Measurements from ENCODE around the gene PDE7B. TPM values are rescaled to one million over a fixed set of nuclear protein-coding genes. Genes with fewer than 3 reads are reported as not detected.

The PDE7B gene
- total RNA-seq, 2 experiments from 2014 or later: 0.38 to 3.5 TPM

DNA sequence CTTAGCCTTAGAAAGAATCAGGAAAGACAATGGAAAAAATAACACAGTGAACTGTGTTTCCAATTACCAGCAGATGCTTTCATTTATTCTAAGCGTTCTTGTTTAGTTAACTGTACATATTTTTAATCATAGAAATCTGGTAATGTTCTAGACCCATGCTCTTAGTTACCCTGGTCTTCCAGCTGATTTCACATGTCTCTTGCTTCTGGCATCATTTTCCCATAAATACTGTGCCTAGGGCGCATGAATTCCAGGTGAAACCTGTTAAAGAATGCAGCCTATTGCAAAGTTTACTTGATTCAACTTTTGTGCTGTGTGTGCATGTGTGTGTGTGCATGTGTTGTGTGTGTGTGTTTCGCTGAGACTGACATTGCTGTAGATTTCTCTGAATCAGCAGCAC, 178.6 kb downstream of the PDE7B start:
- Mint-ChIP-seq H3K27ac (no peak overlapping the region), H3K9me3 (ENCODE audit: low read depth) (no peaks in the 10 kb centered on the region), H3K4me3 (no peak overlapping the region), H3K36me3 (no peaks in the 10 kb centered on the region), H3K27me3 (peaks cover 12% of the 10 kb centered on the region), H3K4me1 (no peaks in the 10 kb centered on the region)
- DNase-seq (no peak), ATAC-seq (no peak)
- CTCF ChIA-PET: no interaction called here

DNA sequence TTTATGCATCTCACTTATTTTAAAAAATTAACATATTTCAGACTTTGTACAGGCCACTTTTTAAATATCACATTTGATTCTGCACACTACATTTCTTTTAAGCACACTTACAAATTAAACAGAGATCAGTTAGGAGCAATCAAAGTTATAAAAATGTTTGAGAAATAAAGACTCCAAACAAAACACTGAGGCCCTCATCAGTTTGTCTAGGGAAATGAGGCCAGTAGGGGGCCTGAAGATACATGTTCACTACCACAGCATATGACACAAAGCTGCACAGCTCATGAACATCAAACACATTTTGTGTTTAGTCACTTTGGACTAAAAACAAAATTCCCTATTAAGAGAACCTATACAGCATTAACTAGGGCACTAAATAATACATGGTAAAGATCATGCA, 180.5 kb downstream of the PDE7B start:
- no peaks in the 10 kb centered on the region for H3K9me3 Mint-ChIP-seq (ENCODE audit: low read depth)
- CTCF ChIA-PET: interaction anchor here (0.9 kb wide), 1 partner anchor 194 kb away, joined by 3 read pairs; no protein-coding TSS in a partner anchor
- no peaks in the 10 kb centered on the region for H3K36me3 Mint-ChIP-seq
- DNase-seq (no peak), ATAC-seq (no peak)
- no peak overlapping the region for H3K4me3 Mint-ChIP-seq
- no peaks in the 10 kb centered on the region for H3K4me1 Mint-ChIP-seq
- H3K27me3 Mint-ChIP-seq: peaks cover 18% of the 10 kb centered on the region
- no peak overlapping the region for H3K27ac Mint-ChIP-seq

DNA sequence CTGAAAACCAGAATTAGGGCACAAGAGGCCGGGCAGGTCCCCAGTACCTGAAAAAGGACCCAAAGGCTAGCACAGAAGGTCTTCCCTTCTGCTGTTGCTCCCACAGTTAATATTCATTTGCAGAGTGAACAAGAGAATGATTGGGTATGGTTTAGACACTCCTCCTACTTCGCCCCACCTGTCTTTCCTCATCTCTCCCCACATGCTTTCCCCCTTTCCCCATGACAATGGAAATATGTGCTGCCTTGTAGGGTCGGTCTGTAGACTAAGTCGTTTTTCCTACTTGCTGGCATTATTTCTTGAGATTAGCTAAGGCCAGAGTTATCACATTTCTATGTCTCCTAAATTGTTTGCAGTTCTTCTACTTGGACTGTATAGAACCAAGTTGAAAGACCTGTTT, 181.9 kb downstream of the PDE7B start:
- Mint-ChIP-seq H3K27me3 (peaks cover 22% of the 10 kb centered on the region), H3K4me3 (no peak overlapping the region), H3K36me3 (no peaks in the 10 kb centered on the region), H3K4me1 (peaks cover 2% of the 10 kb centered on the region), H3K27ac (no peak overlapping the region), H3K9me3 (ENCODE audit: low read depth) (no peaks in the 10 kb centered on the region)
- CTCF ChIA-PET: no interaction called here
- DNase-seq: no peak
- no peak for ATAC-seq

GRCh38 chr6:136034422-136034821, 182.9 kb downstream of the PDE7B start:
- Mint-ChIP-seq H3K27ac (no peak overlapping the region), H3K4me3 (no peak overlapping the region), H3K27me3 (peaks cover 24% of the 10 kb centered on the region), H3K36me3 (no peaks in the 10 kb centered on the region), H3K9me3 (ENCODE audit: low read depth) (no peaks in the 10 kb centered on the region), H3K4me1 (peaks cover 2% of the 10 kb centered on the region)
- ATAC-seq: no peak
- no peak for DNase-seq
- CTCF ChIA-PET: interaction anchor here (0.9 kb wide), 1 partner anchor 283 kb away, joined by 3 read pairs; no protein-coding TSS in a partner anchor

DNA sequence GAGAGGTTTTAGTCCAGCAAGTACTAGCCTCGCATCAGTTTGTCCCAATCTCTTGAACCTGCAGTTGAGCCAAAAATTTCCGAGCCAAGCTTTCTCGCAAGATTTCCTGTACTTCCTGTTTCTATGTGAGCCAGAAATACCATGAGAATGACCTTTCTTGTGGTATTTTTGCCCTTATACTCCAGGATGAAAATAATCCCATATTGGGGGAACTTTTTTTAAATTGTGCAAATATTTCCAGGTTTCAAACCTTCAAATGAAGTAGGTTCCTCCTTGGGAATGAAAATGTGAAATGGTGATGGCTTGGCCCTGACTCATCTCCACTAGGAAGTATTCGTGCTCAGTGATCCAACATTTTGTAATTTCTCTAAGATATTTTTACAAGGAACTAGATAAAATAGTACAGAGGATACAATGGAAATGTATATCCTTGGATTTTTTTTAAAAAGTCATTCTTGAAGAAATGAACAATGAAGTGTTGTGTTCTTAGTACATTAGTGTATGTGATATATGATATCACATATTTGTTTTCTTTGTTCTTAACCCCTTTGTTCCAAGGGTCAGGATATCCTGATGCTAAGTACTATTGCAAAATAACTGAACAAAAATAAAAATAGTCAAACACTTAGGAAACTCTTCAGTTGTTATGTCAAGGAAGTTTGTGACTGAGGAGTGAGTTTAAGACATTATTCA, 184.0 kb downstream of the PDE7B start:
- no peaks in the 10 kb centered on the region for H3K36me3 Mint-ChIP-seq
- peaks cover 2% of the 10 kb centered on the region for H3K4me1 Mint-ChIP-seq
- H3K27ac Mint-ChIP-seq: no peak overlapping the region
- CTCF ChIA-PET: no interaction called here
- no peak overlapping the region for H3K4me3 Mint-ChIP-seq
- DNase-seq (no peak), ATAC-seq (no peak)
- H3K9me3 Mint-ChIP-seq (ENCODE audit: low read depth): no peaks in the 10 kb centered on the region
- H3K27me3 Mint-ChIP-seq: peaks cover 29% of the 10 kb centered on the region

DNA sequence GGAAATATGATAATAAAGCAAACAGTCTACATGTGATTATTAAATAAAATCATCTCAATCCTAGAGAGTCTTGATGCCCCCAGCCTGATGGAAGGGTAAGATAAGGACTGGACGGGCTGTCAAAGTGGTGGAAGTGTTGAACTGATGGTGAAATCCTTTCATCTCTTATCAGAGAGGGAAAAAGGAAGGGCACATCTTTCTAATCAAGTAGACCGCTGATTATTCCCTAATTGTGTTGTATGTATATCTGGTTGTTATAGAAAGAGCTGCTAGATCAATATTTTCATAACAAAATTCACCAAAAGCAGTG, 184.5 kb downstream of the PDE7B start:
- H3K27me3 Mint-ChIP-seq: peaks cover 33% of the 10 kb centered on the region
- no peaks in the 10 kb centered on the region for H3K9me3 Mint-ChIP-seq (ENCODE audit: low read depth)
- CTCF ChIA-PET: no interaction called here
- H3K4me1 Mint-ChIP-seq: peaks cover 2% of the 10 kb centered on the region
- no peaks in the 10 kb centered on the region for H3K36me3 Mint-ChIP-seq
- no peak overlapping the region for H3K27ac Mint-ChIP-seq
- ATAC-seq (no peak), DNase-seq (no peak)
- no peak overlapping the region for H3K4me3 Mint-ChIP-seq

DNA sequence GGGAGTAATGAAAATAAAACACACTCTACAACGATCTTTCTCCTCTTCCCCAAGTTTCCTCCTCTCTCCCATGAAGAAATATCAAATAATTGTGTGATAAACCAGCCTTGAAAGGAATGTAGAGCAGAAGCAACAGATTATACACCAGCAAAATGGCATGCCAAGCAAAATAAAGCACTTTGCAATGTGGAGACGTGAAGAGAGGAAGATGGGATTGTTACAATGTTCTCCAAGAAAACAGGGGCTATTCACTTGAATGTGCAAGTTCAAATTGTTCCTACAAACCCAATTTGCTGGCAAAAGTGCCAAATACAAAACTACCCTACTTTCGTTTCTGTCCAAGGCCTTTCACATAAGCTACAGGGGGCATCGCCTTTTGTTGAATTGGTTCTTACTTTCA, 185.1 kb downstream of the PDE7B start:
- CTCF ChIA-PET: no interaction called here
- ATAC-seq: no peak
- no peaks in the 10 kb centered on the region for H3K9me3 Mint-ChIP-seq (ENCODE audit: low read depth)

DNA sequence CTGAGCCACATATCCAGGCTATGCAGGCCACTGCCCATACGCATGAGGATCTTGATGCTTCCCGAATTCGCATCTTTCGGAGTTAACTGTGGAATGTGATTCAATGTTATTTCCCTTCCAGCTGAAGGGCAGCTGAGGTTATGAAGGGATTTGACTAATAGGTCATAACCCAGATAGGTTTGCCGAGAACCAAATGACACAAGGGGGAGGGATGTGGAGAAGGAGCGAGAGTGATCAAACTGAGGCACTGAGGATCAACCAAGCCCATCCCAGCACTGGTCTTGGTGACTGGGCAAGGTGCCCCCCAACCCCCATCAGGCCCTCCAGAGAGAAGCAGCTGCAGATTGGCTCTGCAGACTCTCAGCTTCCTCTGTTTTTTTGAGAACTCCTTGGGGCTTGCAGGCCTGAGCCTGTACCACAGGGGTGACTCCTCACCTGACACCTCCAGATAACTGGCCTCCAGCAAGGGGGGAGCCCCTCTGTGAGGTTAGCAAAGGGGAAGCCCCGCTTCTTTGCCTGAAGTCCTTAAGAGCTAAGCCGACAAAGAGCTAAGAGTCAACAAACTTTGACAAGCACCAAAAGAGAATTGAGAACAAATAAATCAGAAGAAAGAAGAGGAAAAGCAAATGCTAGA, 185.9 kb downstream of the PDE7B start:
- H3K4me1 Mint-ChIP-seq: peaks cover 2% of the 10 kb centered on the region
- no peak for DNase-seq
- H3K4me3 Mint-ChIP-seq: no peak overlapping the region
- no peaks in the 10 kb centered on the region for H3K9me3 Mint-ChIP-seq (ENCODE audit: low read depth)
- CTCF ChIA-PET: no interaction called here
- H3K27ac Mint-ChIP-seq: no peak overlapping the region
- H3K36me3 Mint-ChIP-seq: no peaks in the 10 kb centered on the region
- H3K27me3 Mint-ChIP-seq: peaks cover 39% of the 10 kb centered on the region
- peak; percentile 51 for ATAC-seq

More for the DNA sequence above, 185.1 kb downstream of the PDE7B start:
- peaks cover 37% of the 10 kb centered on the region for H3K27me3 Mint-ChIP-seq
- no peaks in the 10 kb centered on the region for H3K36me3 Mint-ChIP-seq
- H3K4me1 Mint-ChIP-seq: peaks cover 2% of the 10 kb centered on the region
- no peak overlapping the region for H3K27ac Mint-ChIP-seq
- no peak for DNase-seq
- no peak overlapping the region for H3K4me3 Mint-ChIP-seq

DNA sequence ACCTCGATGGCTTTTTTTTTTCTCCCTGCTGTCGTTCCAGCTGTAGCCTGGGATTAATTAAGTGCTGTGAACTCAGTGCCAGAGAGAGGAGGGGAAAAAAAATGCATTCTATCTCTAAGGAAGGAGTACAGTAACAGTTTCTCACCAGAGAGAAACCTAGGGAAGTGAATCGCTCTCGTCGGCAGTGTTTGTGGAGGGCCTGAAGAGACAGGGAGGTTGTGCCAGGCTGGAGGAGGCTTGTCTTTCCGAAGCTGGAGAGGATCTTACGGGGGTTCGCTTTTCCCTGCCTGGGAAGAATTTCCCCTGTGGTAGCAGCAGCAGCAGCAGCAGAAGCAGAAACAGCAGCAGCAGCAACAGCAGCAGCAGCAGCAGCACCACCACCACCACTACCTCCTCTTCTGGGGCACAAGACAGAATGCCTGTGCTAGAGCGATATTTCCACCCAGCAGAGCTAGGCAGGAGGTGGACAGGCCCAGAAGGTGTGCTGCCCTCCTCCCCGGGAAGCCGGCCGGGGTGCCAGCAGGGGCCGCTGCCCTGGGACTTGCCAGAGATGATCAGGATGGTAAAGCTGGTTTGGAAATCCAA, 186.5 kb downstream of the PDE7B start:
- H3K27ac Mint-ChIP-seq: no peak overlapping the region
- no peak for DNase-seq

DNA sequence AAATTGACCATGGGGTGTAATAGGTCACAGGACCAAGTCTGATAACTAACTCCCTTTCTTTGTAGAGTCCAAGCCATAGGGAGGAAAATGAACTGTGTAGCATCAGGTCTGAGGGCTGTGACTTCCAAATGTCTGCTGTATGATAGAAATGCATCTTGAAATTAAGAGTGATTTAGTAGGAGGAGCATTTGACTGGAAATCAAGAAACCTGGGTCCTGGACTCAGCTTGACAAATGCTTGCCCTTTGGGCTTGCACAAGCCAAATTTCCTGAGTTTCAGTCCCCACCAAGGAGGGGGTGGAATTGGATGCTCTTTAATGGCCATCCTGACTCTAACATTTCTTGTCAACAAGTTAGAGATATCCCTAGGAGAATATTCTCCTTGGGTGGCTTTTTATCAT, 187.0 kb downstream of the PDE7B start:
- H3K36me3 Mint-ChIP-seq: no peaks in the 10 kb centered on the region
- no peak overlapping the region for H3K27ac Mint-ChIP-seq
- H3K4me1 Mint-ChIP-seq: peaks cover 2% of the 10 kb centered on the region
- no peaks in the 10 kb centered on the region for H3K9me3 Mint-ChIP-seq (ENCODE audit: low read depth)
- peaks cover 37% of the 10 kb centered on the region for H3K27me3 Mint-ChIP-seq
- DNase-seq (no peak), ATAC-seq (no peak)
- CTCF ChIA-PET: no interaction called here
- no peak overlapping the region for H3K4me3 Mint-ChIP-seq

More for the DNA sequence above, 186.5 kb downstream of the PDE7B start:
- ATAC-seq: no peak
- Mint-ChIP-seq H3K9me3 (ENCODE audit: low read depth) (no peaks in the 10 kb centered on the region), H3K27me3 (peaks cover 38% of the 10 kb centered on the region), H3K4me1 (peaks cover 2% of the 10 kb centered on the region), H3K4me3 (no peak overlapping the region), H3K36me3 (no peaks in the 10 kb centered on the region)
- CTCF ChIA-PET: no interaction called here

DNA sequence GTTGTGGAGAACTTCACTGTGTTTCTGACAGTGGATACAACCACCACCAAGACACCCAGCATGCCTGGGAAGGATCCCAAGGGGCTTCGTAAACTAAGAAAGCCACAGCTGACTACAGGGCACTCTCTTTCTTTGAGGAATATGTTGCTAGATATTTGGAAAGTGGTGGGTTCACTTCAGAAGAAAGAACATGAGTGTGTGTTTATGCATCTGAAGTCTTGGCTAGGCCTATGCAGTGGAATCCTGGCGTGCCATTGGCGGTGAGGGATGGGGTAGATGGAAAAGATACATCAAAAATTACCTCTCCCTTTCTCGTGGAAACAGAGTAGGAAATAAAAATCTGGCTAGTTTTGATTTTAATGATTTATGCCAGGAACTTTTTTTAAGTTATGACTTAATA, 187.7 kb downstream of the PDE7B start:
- Mint-ChIP-seq H3K36me3 (no peaks in the 10 kb centered on the region), H3K4me3 (no peak overlapping the region), H3K27ac (no peak overlapping the region), H3K27me3 (peaks cover 41% of the 10 kb centered on the region), H3K9me3 (ENCODE audit: low read depth) (no peaks in the 10 kb centered on the region), H3K4me1 (peaks cover 2% of the 10 kb centered on the region)
- CTCF ChIA-PET: no interaction called here
- no peak for DNase-seq
- ATAC-seq: no peak

DNA sequence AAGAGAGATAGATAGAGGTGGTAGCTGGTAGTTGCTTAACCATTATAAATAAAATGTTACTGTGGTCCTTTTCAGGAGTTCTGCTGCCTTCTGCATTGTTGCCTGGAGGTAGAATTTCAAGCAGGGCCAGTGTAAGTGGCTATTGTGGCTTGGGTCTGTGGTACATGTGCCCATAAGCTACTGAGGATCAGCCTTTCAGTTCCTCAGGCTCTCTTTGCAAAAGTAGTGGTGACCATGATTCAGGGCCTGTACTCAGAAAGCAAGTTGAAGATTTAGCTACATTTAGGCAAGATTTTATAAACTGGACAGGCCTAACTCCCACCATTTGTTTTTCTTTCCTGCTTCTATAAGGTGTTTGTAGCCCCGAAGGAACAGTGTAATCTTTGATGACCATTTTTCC, 199.0 kb downstream of the PDE7B start:
- DNase-seq (no peak), ATAC-seq (no peak)
- no peaks in the 10 kb centered on the region for H3K36me3 Mint-ChIP-seq
- no peak overlapping the region for H3K4me3 Mint-ChIP-seq
- H3K9me3 Mint-ChIP-seq (ENCODE audit: low read depth): no peaks in the 10 kb centered on the region
- H3K27ac Mint-ChIP-seq: no peak overlapping the region
- CTCF ChIA-PET: no interaction called here
- H3K4me1 Mint-ChIP-seq: no peaks in the 10 kb centered on the region
- H3K27me3 Mint-ChIP-seq: peaks cover 5% of the 10 kb centered on the region

- no peaks in the 10 kb centered on the region for H3K4me1 Mint-ChIP-seq
- H3K4me3 Mint-ChIP-seq: no peak overlapping the region
- no peak overlapping the region for H3K27ac Mint-ChIP-seq
- H3K36me3 Mint-ChIP-seq: no peaks in the 10 kb centered on the region
- ATAC-seq (no peak), DNase-seq (no peak)
- peaks cover 9% of the 10 kb centered on the region for H3K27me3 Mint-ChIP-seq
- CTCF ChIA-PET: no interaction called here
- H3K9me3 Mint-ChIP-seq (ENCODE audit: low read depth): no peaks in the 10 kb centered on the region
Observed at GRCh38 chr6:136051140-136051775, 199.8 kb downstream of the PDE7B start.

GRCh38 chr6:136052031-136052430, 200.5 kb downstream of the PDE7B start:
- Mint-ChIP-seq H3K4me1 (no peaks in the 10 kb centered on the region), H3K4me3 (no peak overlapping the region), H3K27ac (no peak overlapping the region), H3K27me3 (peaks cover 10% of the 10 kb centered on the region), H3K9me3 (ENCODE audit: low read depth) (no peaks in the 10 kb centered on the region), H3K36me3 (no peaks in the 10 kb centered on the region)
- DNase-seq: no peak
- no peak for ATAC-seq
- CTCF ChIA-PET: no interaction called here

Data from activated CD8-positive, alpha-beta memory T cell treated with anti-CD3 and anti-CD28 coated beads, Interleukin-2, amount 10 ng/mL, durations not matched to agents 7 days and 5 days (primary cell).